GM12878 (cell line): Measurements from ENCODE around the gene CCR7. TPM values are rescaled to one million over a fixed set of nuclear protein-coding genes. Genes with fewer than 3 reads are reported as not detected.

Experiments used
- ATAC-seq: fragments of 200-7000 bp; cut with Tn5 transposase; 3 replicates; pipeline ENCODE4 v1.9.1; 2020; ENCODE audit warnings: mild to moderate bottlenecking, moderate library complexity
- BruUV-seq: library from RNA; stranded (reverse); fragments of 400-500 nt; replicated peaks from 2 replicates; lab custom pipeline; 2021; lab: Mats Ljungman, UMichigan
- CTCF ChIA-PET: fragments of 300-600 bp; sonication (Branson Sonifier 250); formaldehyde crosslinking; extraction: SDS; loops from one replicate; lab custom pipeline; 2021; ENCODE audit warnings: inconsistent platforms; lab: Yijun Ruan, JAX
- POLR2A ChIA-PET: fragments of 350-600 bp; formaldehyde crosslinking; extraction: SDS; loops from one replicate; lab custom pipeline; 2021; ENCODE audit warnings: inconsistent platforms; lab: Charles Lee
- RAD21 ChIA-PET: fragments of 300-600 bp; sonication (Branson Sonifier 250); formaldehyde crosslinking; loops from one replicate; lab custom pipeline; 2023; ENCODE audit warnings: antibody characterized with exemption; ENCODE audit not compliant: unreplicated experiment; lab: Charles Lee
- SMC1A ChIA-PET: fragments of 300-600 bp; sonication (Branson Sonifier 250); formaldehyde crosslinking; loops from one replicate; lab custom pipeline; 2023; ENCODE audit not compliant: unreplicated experiment, uncharacterized antibody; lab: Charles Lee
- DNase-seq: peaks from one replicate; pipeline ENCODE4 v3.0.0-alpha.2; 2011; ENCODE audit warnings: low read depth, low spot score
- FAIRE-seq: peaks from 3 replicates; lab custom pipeline; 2011; peaks lifted over from hg19 to GRCh38; lab: Jason Lieb, UNC
- H2AFZ ChIP-seq: 2 replicates; pipeline ENCODE4 v1.6.0; 2011; ENCODE audit warnings: low read depth, low read length, control low read depth; ENCODE audit not compliant: control insufficient read depth
- H3K27ac ChIP-seq: 2 replicates; pipeline ENCODE4 v1.5.1; 2011; ENCODE audit warnings: control low read depth; ENCODE audit not compliant: control insufficient read depth, insufficient read depth
- H3K27me3 ChIP-seq, 2 experiments: replicated peaks in 1 of 2; 2 replicates each; pipeline versions ENCODE4 v1.6.0 to v1.6.1; 2011; ENCODE audit warnings: low read length in 1 of 2; ENCODE audit not compliant: control insufficient read depth in 2 of 2, insufficient read depth in 2 of 2
- H3K36me3 ChIP-seq, 2 experiments: 2 replicates each; pipeline ENCODE4 v1.5.1; 2011; ENCODE audit warnings: low read length in 1 of 2; ENCODE audit not compliant: control insufficient read depth in 2 of 2, insufficient read depth in 2 of 2
- H3K4me1 ChIP-seq: 2 replicates; pipeline ENCODE4 v1.6.1; 2011; ENCODE audit warnings: mild to moderate bottlenecking, low read length, moderate library complexity, mixed read lengths; ENCODE audit not compliant: control insufficient read depth, insufficient read depth
- H3K4me2 ChIP-seq: 2 replicates; pipeline ENCODE4 v1.6.0; 2011; ENCODE audit warnings: control low read depth; ENCODE audit not compliant: control insufficient read depth, insufficient read depth
- H3K4me3 ChIP-seq: fragments of 200-600 bp; sonication (generic); 2 replicates; pipeline ENCODE4 v1.5.1; 2016
- H3K79me2 ChIP-seq: 2 replicates; pipeline ENCODE4 v1.6.0; 2011; ENCODE audit warnings: low read length; ENCODE audit not compliant: control insufficient read depth, insufficient read depth
- H3K9ac ChIP-seq: 2 replicates; pipeline ENCODE4 v1.8.0; 2011; ENCODE audit warnings: low read length, control low read depth, mixed read lengths; ENCODE audit not compliant: control insufficient read depth, insufficient read depth
- H3K9me3 ChIP-seq: replicated peaks from 3 replicates; pipeline ENCODE4 v1.5.1; 2011; ENCODE audit warnings: mild to moderate bottlenecking, low read length; ENCODE audit not compliant: control insufficient read depth, insufficient read depth
- H4K20me1 ChIP-seq: 2 replicates; pipeline ENCODE4 v1.6.0; 2011; ENCODE audit not compliant: control insufficient read depth, insufficient read depth
- BACH1 ChIP-seq: fragments of 450-650 bp; IDR thresholded peaks from 2 replicates; pipeline ENCODE4 v1.6.1; 2017; ENCODE audit warnings: mild to moderate bottlenecking, borderline replicate concordance
- CHD1 ChIP-seq: IDR thresholded peaks from 2 replicates; pipeline ENCODE4 v1.6.1; 2012; ENCODE audit warnings: low read depth, low read length, improper control_type of control experiment
- EGR1 ChIP-seq, 2 experiments: IDR thresholded peaks; 1 replicate in 1 of 2; 2 replicates in 1 of 2; pipeline ENCODE4 v1.6.1; 2011 to 2012; ENCODE audit warnings: low read depth in 2 of 2, low read length in 2 of 2, borderline replicate concordance in 1 of 2, mild to moderate bottlenecking in 1 of 2, moderate library complexity in 1 of 2
- IKZF1 ChIP-seq: fragments of 450-650 bp; conservative IDR thresholded peaks from 2 replicates; pipeline ENCODE4 v1.6.1; 2017; ENCODE audit warnings: antibody characterized with exemption, mild to moderate bottlenecking
- MXI1 ChIP-seq: fragments of 150-350 bp; IDR thresholded peaks from 2 replicates; pipeline ENCODE4 v1.6.1; 2011; ENCODE audit warnings: low read depth, mild to moderate bottlenecking, inconsistent platforms, low read length, improper control_type of control experiment
- POU2F2 ChIP-seq: IDR thresholded peaks from 3 replicates; pipeline ENCODE4 v1.6.1; 2011; ENCODE audit warnings: low read depth, mild to moderate bottlenecking, low read length, borderline replicate concordance
- SMARCA5 ChIP-seq: fragments of 450-650 bp; IDR thresholded peaks from 2 replicates; pipeline ENCODE4 v1.6.1; 2017; ENCODE audit warnings: mild to moderate bottlenecking
- TAF1 ChIP-seq: IDR thresholded peaks from 2 replicates; pipeline ENCODE4 v1.6.1; 2011; ENCODE audit warnings: mild to moderate bottlenecking, low read depth, low read length, borderline replicate concordance
- TBL1XR1 ChIP-seq: IDR thresholded peaks from 2 replicates; pipeline ENCODE4 v1.6.1; 2012; ENCODE audit warnings: low read depth, low read length, improper control_type of control experiment
- WGBS: methylation state at CpG from one replicate; pipeline ENCODE4 v1.1.6; 2016; ENCODE audit warnings: low lambda C conversion rate; ENCODE audit not compliant: insufficient replicate concordance, insufficient coverage; ENCODE audit errors: missing lambda C conversion rate; 5-methylcytosine and 5-hydroxymethylcytosine counted together
- in situ Hi-C: fragments of 300-500 bp; cut with MboI; formaldehyde crosslinking; loops from 9 replicates; pipeline ENCODE4 v1.14.3; 2018; ENCODE audit warnings: mixed read lengths
- intact Hi-C: fragments of 100-400 bp; cut with micrococcal nuclease; formaldehyde crosslinking; loops from one replicate; pipeline ENCODE4 v1.14.2; 2022; ENCODE audit not compliant: unreplicated experiment
- polyA plus RNA-seq, 11 experiments: library from polyadenylated mRNA; depleted of rRNA in 4 of 11; unstranded in 6 of 11; stranded (reverse) in 5 of 11; fragments of >200 nt; fragmentation: Nextera tagmentation in 4 of 11; fragmentation: Illumina TruSeq in 1 of 11; extraction: Ambion mirVana in 4 of 11; extraction: Trizol in 1 of 11; gene quantifications; 1 replicate in 1 of 11; 2 replicates in 10 of 11; pipeline versions ENCODE4 v1.2.1 to v1.2.3, GENCODE V29; 2011 to 2016; ENCODE audit warnings: inconsistent platforms in 2 of 11, missing spikeins in 2 of 11, low read depth in 1 of 11
- total RNA-seq, 4 experiments: library from RNA; depleted of rRNA in 3 of 4; stranded (reverse); fragments of >200 nt in 3 of 4; fragmentation: Illumina TruSeq in 1 of 4; extraction: Trizol in 1 of 4; gene quantifications; 2 replicates each; pipeline versions ENCODE4 v1.2.1 to v1.2.3, GENCODE V29; 2013 to 2021
- TF ChIP-seq, protein P1 (sequence below): fragments of 450-650 bp; IDR thresholded peaks from 2 replicates; pipeline ENCODE4 v1.6.1; 2016; ENCODE audit warnings: mild to moderate bottlenecking
- TF ChIP-seq, protein P2 (sequence below): IDR thresholded peaks from 2 replicates; pipeline ENCODE4 v1.6.1; 2012; ENCODE audit warnings: low read depth, low read length, improper control_type of control experiment
- TF ChIP-seq, protein P3 (sequence below): fragments of 450-650 bp; IDR thresholded peaks from 2 replicates; pipeline ENCODE4 v1.6.1; 2017; ENCODE audit warnings: low read depth, mild to moderate bottlenecking, moderate library complexity
- TF ChIP-seq, protein P4 (sequence below): fragments of 450-650 bp; formaldehyde crosslinking; IDR thresholded peaks from 2 replicates; pipeline ENCODE4 v1.4.0; 2020; ENCODE audit warnings: mild to moderate bottlenecking, moderate library complexity

The CCR7 gene
- total and polyA plus RNA-seq, 10 of the 15 experiments (the other 5 are each of a cell fraction or from before 2014, with no cell fraction given) = 131 to 1,171 (median 260) TPM

DNA sequence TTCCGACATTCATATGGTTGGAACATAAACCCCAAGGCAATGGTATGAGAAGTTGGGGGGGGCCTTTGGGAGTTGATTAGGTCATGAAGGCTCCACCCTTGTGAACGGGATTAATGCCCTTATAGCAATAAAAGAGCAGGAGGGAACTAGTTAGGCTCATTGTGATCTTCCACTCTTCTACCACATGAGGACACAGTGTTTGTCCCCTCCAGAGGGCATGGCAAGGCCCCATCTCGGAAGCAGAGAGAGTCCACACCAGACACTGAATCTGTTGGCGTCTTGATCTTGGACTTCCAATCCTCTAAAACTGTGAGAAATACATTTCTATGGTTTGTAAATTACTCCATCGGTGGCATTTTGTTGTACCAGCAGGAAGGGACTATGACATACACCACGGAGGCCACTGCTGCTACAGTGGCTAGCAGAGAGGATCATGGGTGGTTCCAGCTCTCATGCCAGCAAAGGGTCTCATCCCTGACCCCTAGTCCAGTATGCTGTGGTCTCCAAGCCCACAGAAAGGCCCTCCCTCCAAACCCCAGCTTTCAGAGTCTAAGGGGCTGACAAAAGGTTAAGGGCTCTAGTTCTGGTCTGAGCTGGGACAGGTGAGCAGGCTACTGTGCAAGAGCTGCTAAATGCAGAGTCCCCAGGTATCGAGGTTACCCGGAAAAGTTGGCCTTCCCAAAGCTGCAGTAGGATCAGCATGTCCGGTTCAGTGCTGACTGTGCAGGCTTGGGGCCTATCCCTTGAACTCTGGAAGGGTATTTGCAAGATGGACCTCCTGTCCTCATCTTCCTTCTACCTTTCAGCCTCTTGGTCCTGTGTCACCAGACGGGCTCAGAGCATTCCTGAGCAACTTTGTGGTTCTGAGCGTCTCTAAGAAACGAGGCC is 12.2 kb downstream of the CCR7 start:
- 60% methylated on average over 12 of the region's 12 CpGs for WGBS
- Histone ChIP-seq H2AFZ (no peak overlapping the region), H3K4me1 (peaks cover 36% of the 10 kb centered on the region), H3K9me3 (no peaks in the 10 kb centered on the region), H3K4me2 (no peak overlapping the region), H3K27me3 (no peaks in the 10 kb centered on the region), H3K27ac (no peak overlapping the region), H3K9ac (no peak overlapping the region), H3K79me2 (no peaks in the 10 kb centered on the region), H3K36me3 (peaks cover 14 to 39% of the 10 kb centered on the region in 2 experiments; a peak in 3 of 4 replicates), H3K4me3 (no peak overlapping the region), H4K20me1 (no peaks in the 10 kb centered on the region)
- intact Hi-C loops = no loop called here
- ChIA-PET RAD21 (interaction anchor here (1.1 to 21.1 kb wide), 6 partner anchors 15 to 63 kb away, joined by 3 to 514 read pairs (median 13); no protein-coding TSS in a partner anchor), POLR2A (interaction anchor here (1.2 to 5.4 kb wide), 13 partner anchors 10 to 63 kb away, joined by 3 to 39 read pairs (median 8); partner anchors contain the start of gene CCR7), CTCF (interaction anchor here (1.1 to 12.8 kb wide), 6 partner anchors 14 to 135 kb away, joined by 3 to 318 read pairs (median 5); partner anchors contain the start of gene TOP2A), SMC1A (interaction anchor here (1.2 to 21.2 kb wide), 10 partner anchors 10 to 114 kb away, joined by 3 to 430 read pairs (median 6); no protein-coding TSS in a partner anchor)
- ATAC-seq (peak; percentile 2), FAIRE-seq (no peak), DNase-seq (no peak)
- no TSS peak for BruUV-seq
- in situ Hi-C loops = no loop called here
- TF ChIP-seq BACH1 (peak; percentile 55; the same call in 1 of the 2 replicates), TBL1XR1 (no peak), SMARCA5 (peak; percentile 67; the same call in 1 of the 2 replicates), POU2F2 (peak; percentile 53; the same call in 2 of the 3 replicates), TAF1 (no peak), EGR1 (IDR thresholded peaks at IDR 0.05; ENCODE audit: borderline replicate concordance in 1 of 2, low read depth in 2 of 2, low read length in 2 of 2) (no peak), MXI1 (peak; percentile 14; the same call in 1 of the 2 replicates), CHD1 (no peak), IKZF1 (no peak)
- TF ChIP-seq, protein P1, sequence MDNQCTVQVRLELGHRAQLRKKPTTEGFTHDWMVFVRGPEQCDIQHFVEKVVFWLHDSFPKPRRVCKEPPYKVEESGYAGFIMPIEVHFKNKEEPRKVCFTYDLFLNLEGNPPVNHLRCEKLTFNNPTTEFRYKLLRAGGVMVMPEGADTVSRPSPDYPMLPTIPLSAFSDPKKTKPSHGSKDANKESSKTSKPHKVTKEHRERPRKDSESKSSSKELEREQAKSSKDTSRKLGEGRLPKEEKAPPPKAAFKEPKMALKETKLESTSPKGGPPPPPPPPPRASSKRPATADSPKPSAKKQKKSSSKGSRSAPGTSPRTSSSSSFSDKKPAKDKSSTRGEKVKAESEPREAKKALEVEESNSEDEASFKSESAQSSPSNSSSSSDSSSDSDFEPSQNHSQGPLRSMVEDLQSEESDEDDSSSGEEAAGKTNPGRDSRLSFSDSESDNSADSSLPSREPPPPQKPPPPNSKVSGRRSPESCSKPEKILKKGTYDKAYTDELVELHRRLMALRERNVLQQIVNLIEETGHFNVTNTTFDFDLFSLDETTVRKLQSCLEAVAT = 0 out of 2 replicates have a peak, but pooled peaks have one; percentile 7
- TF ChIP-seq, protein P2, sequence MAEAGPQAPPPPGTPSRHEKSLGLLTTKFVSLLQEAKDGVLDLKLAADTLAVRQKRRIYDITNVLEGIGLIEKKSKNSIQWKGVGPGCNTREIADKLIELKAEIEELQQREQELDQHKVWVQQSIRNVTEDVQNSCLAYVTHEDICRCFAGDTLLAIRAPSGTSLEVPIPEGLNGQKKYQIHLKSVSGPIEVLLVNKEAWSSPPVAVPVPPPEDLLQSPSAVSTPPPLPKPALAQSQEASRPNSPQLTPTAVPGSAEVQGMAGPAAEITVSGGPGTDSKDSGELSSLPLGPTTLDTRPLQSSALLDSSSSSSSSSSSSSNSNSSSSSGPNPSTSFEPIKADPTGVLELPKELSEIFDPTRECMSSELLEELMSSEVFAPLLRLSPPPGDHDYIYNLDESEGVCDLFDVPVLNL = no peak
- TF ChIP-seq, protein P3, sequence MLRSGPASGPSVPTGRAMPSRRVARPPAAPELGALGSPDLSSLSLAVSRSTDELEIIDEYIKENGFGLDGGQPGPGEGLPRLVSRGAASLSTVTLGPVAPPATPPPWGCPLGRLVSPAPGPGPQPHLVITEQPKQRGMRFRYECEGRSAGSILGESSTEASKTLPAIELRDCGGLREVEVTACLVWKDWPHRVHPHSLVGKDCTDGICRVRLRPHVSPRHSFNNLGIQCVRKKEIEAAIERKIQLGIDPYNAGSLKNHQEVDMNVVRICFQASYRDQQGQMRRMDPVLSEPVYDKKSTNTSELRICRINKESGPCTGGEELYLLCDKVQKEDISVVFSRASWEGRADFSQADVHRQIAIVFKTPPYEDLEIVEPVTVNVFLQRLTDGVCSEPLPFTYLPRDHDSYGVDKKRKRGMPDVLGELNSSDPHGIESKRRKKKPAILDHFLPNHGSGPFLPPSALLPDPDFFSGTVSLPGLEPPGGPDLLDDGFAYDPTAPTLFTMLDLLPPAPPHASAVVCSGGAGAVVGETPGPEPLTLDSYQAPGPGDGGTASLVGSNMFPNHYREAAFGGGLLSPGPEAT = no peak
- TF ChIP-seq, protein P4, sequence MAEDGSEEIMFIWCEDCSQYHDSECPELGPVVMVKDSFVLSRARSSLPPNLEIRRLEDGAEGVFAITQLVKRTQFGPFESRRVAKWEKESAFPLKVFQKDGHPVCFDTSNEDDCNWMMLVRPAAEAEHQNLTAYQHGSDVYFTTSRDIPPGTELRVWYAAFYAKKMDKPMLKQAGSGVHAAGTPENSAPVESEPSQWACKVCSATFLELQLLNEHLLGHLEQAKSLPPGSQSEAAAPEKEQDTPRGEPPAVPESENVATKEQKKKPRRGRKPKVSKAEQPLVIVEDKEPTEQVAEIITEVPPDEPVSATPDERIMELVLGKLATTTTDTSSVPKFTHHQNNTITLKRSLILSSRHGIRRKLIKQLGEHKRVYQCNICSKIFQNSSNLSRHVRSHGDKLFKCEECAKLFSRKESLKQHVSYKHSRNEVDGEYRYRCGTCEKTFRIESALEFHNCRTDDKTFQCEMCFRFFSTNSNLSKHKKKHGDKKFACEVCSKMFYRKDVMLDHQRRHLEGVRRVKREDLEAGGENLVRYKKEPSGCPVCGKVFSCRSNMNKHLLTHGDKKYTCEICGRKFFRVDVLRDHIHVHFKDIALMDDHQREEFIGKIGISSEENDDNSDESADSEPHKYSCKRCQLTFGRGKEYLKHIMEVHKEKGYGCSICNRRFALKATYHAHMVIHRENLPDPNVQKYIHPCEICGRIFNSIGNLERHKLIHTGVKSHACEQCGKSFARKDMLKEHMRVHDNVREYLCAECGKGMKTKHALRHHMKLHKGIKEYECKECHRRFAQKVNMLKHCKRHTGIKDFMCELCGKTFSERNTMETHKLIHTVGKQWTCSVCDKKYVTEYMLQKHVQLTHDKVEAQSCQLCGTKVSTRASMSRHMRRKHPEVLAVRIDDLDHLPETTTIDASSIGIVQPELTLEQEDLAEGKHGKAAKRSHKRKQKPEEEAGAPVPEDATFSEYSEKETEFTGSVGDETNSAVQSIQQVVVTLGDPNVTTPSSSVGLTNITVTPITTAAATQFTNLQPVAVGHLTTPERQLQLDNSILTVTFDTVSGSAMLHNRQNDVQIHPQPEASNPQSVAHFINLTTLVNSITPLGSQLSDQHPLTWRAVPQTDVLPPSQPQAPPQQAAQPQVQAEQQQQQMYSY (CRISPR knock-in tag) = no peak
